Prostate gland (tissue), 2 donors: ENCODE measurements around the gene ARFGEF2.

ENCODE experiments used
- CTCF ChIP-seq, 4 experiments: fragments of 200-600 bp in 2 of 4; fragments of 450-650 bp in 2 of 4; sonication (generic) in 2 of 4; IDR thresholded peaks; 1 replicate in 3 of 4; 2 replicates in 1 of 4; pipeline ENCODE4 v1.5.1; 2016 to 2019; ENCODE audit warnings: antibody characterized with exemption in 4 of 4, mild to moderate bottlenecking in 2 of 4, moderate library complexity in 2 of 4
- POLR2A ChIP-seq: fragments of 450-650 bp; IDR thresholded peaks from one replicate; pipeline ENCODE4 v1.6.1; 2016; ENCODE audit warnings: antibody characterized with exemption, mild to moderate bottlenecking
- POLR2AphosphoS5 ChIP-seq: sonication (generic); formaldehyde crosslinking; IDR thresholded peaks from one replicate; pipeline ENCODE4 v1.6.1; 2017; ENCODE audit warnings: antibody characterized with exemption

GRCh38 chr20:48999890-49000870 lies 78.7 kb downstream of the ARFGEF2 start:
- TF ChIP-seq POLR2A = no peak
- no peak for TF ChIP-seq CTCF (IDR thresholded peaks at IDR 0.05)
- peak; percentile 21 for TF ChIP-seq POLR2AphosphoS5
